ENCODE measurements around the gene IQGAP2.

The IQGAP2 gene

GRCh38 chr5:76663573-76663972 is 260.5 kb downstream of the IQGAP2 start:
- H3K9me3 ChIP-seq (ENCODE audit: low read depth, low read length): no peaks in the 10 kb centered on the region
- H3K27ac ChIP-seq: no peak overlapping the region
- no peak for DNase-seq (ENCODE audit: low read depth, low spot score)
- H3K9ac ChIP-seq (ENCODE audit: insufficient read length): no peak overlapping the region
- peaks cover 14% of the 10 kb centered on the region for H3K36me3 ChIP-seq (ENCODE audit: insufficient read depth, low read length)
- no peak overlapping the region for H3K4me3 ChIP-seq
- TF ChIP-seq FOXP2 (optimal IDR thresholded peaks at IDR 0.05; ENCODE audit: control extremely low read depth, extremely low read length, insufficient read depth) (no peak), POLR2AphosphoS5 (IDR thresholded peaks at IDR 0.05; ENCODE audit: borderline replicate concordance, low read depth, low read length) (no peak), EZH2 (IDR thresholded peaks at IDR 0.05) (no peak)

GRCh38 chr5:76664079-76664478 is 261.0 kb downstream of the IQGAP2 start:
- H3K9me3 ChIP-seq (ENCODE audit: low read depth, low read length): no peaks in the 10 kb centered on the region
- TF ChIP-seq POLR2AphosphoS5 (IDR thresholded peaks at IDR 0.05; ENCODE audit: borderline replicate concordance, low read depth, low read length) (no peak), FOXP2 (optimal IDR thresholded peaks at IDR 0.05; ENCODE audit: control extremely low read depth, extremely low read length, insufficient read depth) (no peak), EZH2 (IDR thresholded peaks at IDR 0.05) (no peak)
- H3K27ac ChIP-seq: no peak overlapping the region
- H3K36me3 ChIP-seq (ENCODE audit: insufficient read depth, low read length): peaks cover 12% of the 10 kb centered on the region; the same call in 1 of the 2 replicates
- no peak overlapping the region for H3K4me3 ChIP-seq
- DNase-seq (ENCODE audit: low read depth, low spot score): no peak
- H3K9ac ChIP-seq (ENCODE audit: insufficient read length): no peak overlapping the region

GRCh38 chr5:76667495-76667894 is 264.4 kb downstream of the IQGAP2 start:
- no peaks in the 10 kb centered on the region for H3K9me3 ChIP-seq (ENCODE audit: low read depth, low read length)
- no peak overlapping the region for H3K4me3 ChIP-seq
- DNase-seq (ENCODE audit: low read depth, low spot score): no peak
- no peak overlapping the region for H3K27ac ChIP-seq
- H3K36me3 ChIP-seq (ENCODE audit: insufficient read depth, low read length): peaks cover 19% of the 10 kb centered on the region; the same call in 1 of the 2 replicates
- H3K9ac ChIP-seq (ENCODE audit: insufficient read length): no peak overlapping the region
- TF ChIP-seq POLR2AphosphoS5 (IDR thresholded peaks at IDR 0.05; ENCODE audit: borderline replicate concordance, low read depth, low read length): no peak
- TF ChIP-seq EZH2 (IDR thresholded peaks at IDR 0.05): no peak
- TF ChIP-seq FOXP2 (optimal IDR thresholded peaks at IDR 0.05; ENCODE audit: control extremely low read depth, extremely low read length, insufficient read depth): no peak

- no peak for DNase-seq (ENCODE audit: low read depth, low spot score)
Observed at GRCh38 chr5:76669245-76669644, 266.2 kb downstream of the IQGAP2 start.

GRCh38 chr5:76670508-76670907 is 267.4 kb downstream of the IQGAP2 start:
- no peak overlapping the region for H3K4me3 ChIP-seq
- TF ChIP-seq EZH2 (IDR thresholded peaks at IDR 0.05): no peak
- TF ChIP-seq FOXP2 (optimal IDR thresholded peaks at IDR 0.05; ENCODE audit: control extremely low read depth, extremely low read length, insufficient read depth): no peak
- no peak for TF ChIP-seq POLR2AphosphoS5 (IDR thresholded peaks at IDR 0.05; ENCODE audit: borderline replicate concordance, low read depth, low read length)
- no peak overlapping the region for H3K27ac ChIP-seq
- H3K36me3 ChIP-seq (ENCODE audit: insufficient read depth, low read length): peaks cover 17% of the 10 kb centered on the region; the same call in 1 of the 2 replicates
- DNase-seq (ENCODE audit: low read depth, low spot score): no peak
- H3K9ac ChIP-seq (ENCODE audit: insufficient read length): no peak overlapping the region
- no peaks in the 10 kb centered on the region for H3K9me3 ChIP-seq (ENCODE audit: low read depth, low read length)

More at GRCh38 chr5:76669245-76669644, 266.2 kb downstream of the IQGAP2 start:
- TF ChIP-seq EZH2 (IDR thresholded peaks at IDR 0.05): no peak
- TF ChIP-seq FOXP2 (optimal IDR thresholded peaks at IDR 0.05; ENCODE audit: control extremely low read depth, extremely low read length, insufficient read depth): no peak
- TF ChIP-seq POLR2AphosphoS5 (IDR thresholded peaks at IDR 0.05; ENCODE audit: borderline replicate concordance, low read depth, low read length): no peak
- Histone ChIP-seq H3K9ac (ENCODE audit: insufficient read length) (no peak overlapping the region), H3K9me3 (ENCODE audit: low read depth, low read length) (no peaks in the 10 kb centered on the region), H3K36me3 (ENCODE audit: insufficient read depth, low read length) (peaks cover 19% of the 10 kb centered on the region; the same call in 1 of the 2 replicates), H3K27ac (no peak overlapping the region), H3K4me3 (no peak overlapping the region)

- H3K27ac ChIP-seq: no peak overlapping the region
- no peak for DNase-seq (ENCODE audit: low read depth, low spot score)
- no peak overlapping the region for H3K4me3 ChIP-seq
- TF ChIP-seq EZH2 (IDR thresholded peaks at IDR 0.05) (no peak), FOXP2 (optimal IDR thresholded peaks at IDR 0.05; ENCODE audit: control extremely low read depth, extremely low read length, insufficient read depth) (no peak), POLR2AphosphoS5 (IDR thresholded peaks at IDR 0.05; ENCODE audit: borderline replicate concordance, low read depth, low read length) (no peak)
- H3K9me3 ChIP-seq (ENCODE audit: low read depth, low read length): no peaks in the 10 kb centered on the region
- H3K36me3 ChIP-seq (ENCODE audit: insufficient read depth, low read length): peaks cover 21% of the 10 kb centered on the region; the same call in 1 of the 2 replicates
- H3K9ac ChIP-seq (ENCODE audit: insufficient read length): no peak overlapping the region
Observed at GRCh38 chr5:76672242-76672641, 269.2 kb downstream of the IQGAP2 start.

- no peak for TF ChIP-seq POLR2AphosphoS5 (IDR thresholded peaks at IDR 0.05; ENCODE audit: borderline replicate concordance, low read depth, low read length)
- no peak for TF ChIP-seq EZH2 (IDR thresholded peaks at IDR 0.05)
- no peak for TF ChIP-seq FOXP2 (optimal IDR thresholded peaks at IDR 0.05; ENCODE audit: control extremely low read depth, extremely low read length, insufficient read depth)
- no peak overlapping the region for H3K9ac ChIP-seq (ENCODE audit: insufficient read length)
- no peak overlapping the region for H3K4me3 ChIP-seq
- no peak overlapping the region for H3K27ac ChIP-seq
- no peaks in the 10 kb centered on the region for H3K9me3 ChIP-seq (ENCODE audit: low read depth, low read length)
- DNase-seq (ENCODE audit: low read depth, low spot score): no peak
- peaks cover 24% of the 10 kb centered on the region; the same call in 1 of the 2 replicates for H3K36me3 ChIP-seq (ENCODE audit: insufficient read depth, low read length)
Observed at GRCh38 chr5:76673125-76673524, 270.0 kb downstream of the IQGAP2 start.

- H3K9ac ChIP-seq (ENCODE audit: insufficient read length): no peak overlapping the region
- TF ChIP-seq EZH2 (IDR thresholded peaks at IDR 0.05) (no peak), FOXP2 (optimal IDR thresholded peaks at IDR 0.05; ENCODE audit: control extremely low read depth, extremely low read length, insufficient read depth) (no peak), POLR2AphosphoS5 (IDR thresholded peaks at IDR 0.05; ENCODE audit: borderline replicate concordance, low read depth, low read length) (no peak)
- no peak overlapping the region for H3K4me3 ChIP-seq
- peaks cover 17% of the 10 kb centered on the region; the same call in 1 of the 2 replicates for H3K36me3 ChIP-seq (ENCODE audit: insufficient read depth, low read length)
- H3K27ac ChIP-seq: no peak overlapping the region
- no peak for DNase-seq (ENCODE audit: low read depth, low spot score)
- H3K9me3 ChIP-seq (ENCODE audit: low read depth, low read length): no peaks in the 10 kb centered on the region
Observed at GRCh38 chr5:76674330-76675066, 271.4 kb downstream of the IQGAP2 start.
